IPS-15b (cell line): ENCODE measurements around the gene HUNK.
"Not testable (repeated sequence)": the region's sequence is repeated elsewhere in the genome, so short reads cannot be mapped to it uniquely, and the experiment has no call there.

Experiments used
- H3K27me3 ChIP-seq: one replicate; pipeline ENCODE4 v1.6.1; 2013; ENCODE audit warnings: low read length; ENCODE audit not compliant: control insufficient read depth, insufficient read depth
- H3K36me3 ChIP-seq: one replicate; pipeline ENCODE4 v1.6.1; 2013; ENCODE audit warnings: low read length; ENCODE audit not compliant: control insufficient read depth, insufficient read depth
- H3K4me1 ChIP-seq: one replicate; pipeline ENCODE4 v1.6.1; 2013; ENCODE audit warnings: mild to moderate bottlenecking, low read length; ENCODE audit not compliant: control insufficient read depth, insufficient read depth
- H3K4me3 ChIP-seq: one replicate; pipeline ENCODE4 v1.5.1; 2013; ENCODE audit warnings: low read depth, low read length
- H3K9ac ChIP-seq: one replicate; pipeline ENCODE4 v1.6.1; 2013; ENCODE audit warnings: low read depth, mild to moderate bottlenecking, low read length
- H3K9me3 ChIP-seq: one replicate; pipeline ENCODE4 v1.6.1; 2013; ENCODE audit warnings: mild to moderate bottlenecking, low read length; ENCODE audit not compliant: control insufficient read depth, insufficient read depth

HUNK gene

DNA sequence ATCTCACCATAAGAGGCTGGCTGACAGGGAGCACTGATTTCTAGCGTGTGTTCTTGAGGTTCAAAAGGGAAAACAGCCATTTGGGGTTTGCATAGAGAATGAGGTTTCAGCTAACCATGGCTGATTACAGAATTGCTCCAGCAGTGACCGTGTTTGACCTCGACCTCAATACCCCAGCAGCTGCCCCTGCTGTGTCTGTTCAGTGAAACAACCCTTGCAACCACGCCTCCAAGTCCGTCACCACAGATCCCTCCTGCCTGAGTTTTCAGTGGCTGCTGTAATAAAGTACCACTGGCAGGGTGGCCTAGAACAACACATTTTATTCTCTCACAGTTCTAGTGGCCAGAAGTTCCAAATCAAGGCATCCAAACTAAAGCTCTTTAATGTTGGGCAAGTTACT lies 147.7 kb downstream of the HUNK start:
- Histone ChIP-seq H3K4me3 (no peak overlapping the region), H3K9me3 (no peaks in the 10 kb centered on the region), H3K4me1 (no peaks in the 10 kb centered on the region), H3K27me3 (no peaks in the 10 kb centered on the region), H3K9ac (no peak overlapping the region), H3K36me3 (no peaks in the 10 kb centered on the region)

DNA sequence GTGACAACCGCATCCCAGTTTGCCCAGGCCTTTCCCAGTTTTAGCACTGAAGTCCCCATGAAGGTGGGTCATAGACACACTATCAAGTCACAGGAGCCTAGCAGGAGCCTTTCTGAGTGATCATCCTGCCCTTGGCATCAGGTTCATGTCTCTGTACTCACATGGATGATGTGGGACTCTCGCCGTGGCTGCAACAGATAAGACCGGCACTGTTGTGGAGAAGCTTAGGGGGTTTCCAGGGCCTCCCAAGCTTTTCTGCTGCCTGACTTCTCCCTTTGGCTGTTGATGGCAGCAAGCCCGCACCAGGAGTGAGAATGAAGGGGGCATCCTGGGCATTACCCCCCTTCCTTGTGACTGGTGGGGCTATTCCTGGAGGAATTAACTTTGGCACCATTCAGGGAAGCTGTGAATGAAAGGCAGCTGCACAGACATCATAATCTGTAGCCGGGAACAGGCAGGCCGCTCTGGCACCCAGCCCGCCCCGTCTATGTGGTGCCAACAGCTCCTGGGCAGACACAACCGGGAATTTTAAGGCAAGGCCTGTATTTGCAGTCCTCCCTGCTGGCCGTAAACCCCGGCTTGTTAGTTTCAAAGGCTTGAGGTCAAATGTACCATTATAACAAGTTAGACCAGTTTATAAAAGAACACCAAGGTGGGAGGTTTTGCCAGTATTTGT lies 148.6 kb downstream of the HUNK start:
- H3K4me1 ChIP-seq: no peaks in the 10 kb centered on the region
- H3K9me3 ChIP-seq: no peaks in the 10 kb centered on the region
- no peak overlapping the region for H3K4me3 ChIP-seq
- H3K36me3 ChIP-seq: no peaks in the 10 kb centered on the region
- no peaks in the 10 kb centered on the region for H3K27me3 ChIP-seq
- no peak overlapping the region for H3K9ac ChIP-seq

DNA sequence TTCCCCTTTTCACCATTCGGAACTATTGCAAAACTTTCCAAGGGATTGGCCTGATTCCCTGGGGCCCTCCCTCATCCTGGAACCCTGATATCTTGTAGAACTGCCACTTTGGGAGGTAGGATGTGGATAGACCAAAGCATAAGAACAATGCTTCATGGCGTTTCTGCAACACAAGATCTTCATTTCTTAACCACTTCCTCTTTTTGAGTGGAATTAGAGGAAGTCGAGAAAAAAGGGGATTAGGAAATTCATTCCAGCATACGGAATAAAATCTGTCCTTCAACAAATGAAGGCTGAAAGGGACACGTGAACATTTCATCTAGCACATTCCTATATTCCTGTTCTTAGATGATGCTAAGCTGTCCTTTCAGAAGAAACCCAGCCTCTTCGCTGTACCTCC lies 149.3 kb downstream of the HUNK start:
- Histone ChIP-seq H3K36me3 (no peaks in the 10 kb centered on the region), H3K27me3 (no peaks in the 10 kb centered on the region), H3K9ac (no peak overlapping the region), H3K9me3 (no peaks in the 10 kb centered on the region), H3K4me1 (no peaks in the 10 kb centered on the region), H3K4me3 (no peak overlapping the region)

DNA sequence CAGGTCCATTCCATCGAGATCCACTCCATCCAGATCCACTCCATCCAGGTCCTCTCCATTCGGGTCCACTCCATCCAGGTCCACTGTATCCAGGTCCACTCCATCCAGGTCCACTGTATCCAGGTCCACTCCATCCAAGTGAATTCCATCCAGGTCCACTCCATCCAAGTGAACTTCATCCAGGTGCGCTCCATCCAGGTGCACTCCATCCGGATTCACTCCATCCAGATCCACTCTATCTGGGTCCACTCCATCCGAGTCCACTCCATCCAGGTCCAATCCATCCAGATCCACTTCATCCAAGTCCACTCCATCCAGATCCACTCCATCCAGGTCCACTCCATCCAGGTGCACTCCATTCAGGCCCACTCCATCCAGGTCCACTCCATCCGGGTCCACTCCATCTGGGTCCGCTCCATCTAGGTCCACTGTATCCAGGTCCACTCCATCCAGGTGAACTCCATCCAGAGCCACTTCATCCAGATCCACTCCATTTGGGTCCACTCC lies 157.4 kb downstream of the HUNK start:
- Histone ChIP-seq H3K27me3 (no peaks in the 10 kb centered on the region), H3K9me3 (no peaks in the 10 kb centered on the region), H3K36me3 (no peaks in the 10 kb centered on the region), H3K9ac (no peak overlapping the region), H3K4me1 (no peaks in the 10 kb centered on the region), H3K4me3 (no peak overlapping the region)

DNA sequence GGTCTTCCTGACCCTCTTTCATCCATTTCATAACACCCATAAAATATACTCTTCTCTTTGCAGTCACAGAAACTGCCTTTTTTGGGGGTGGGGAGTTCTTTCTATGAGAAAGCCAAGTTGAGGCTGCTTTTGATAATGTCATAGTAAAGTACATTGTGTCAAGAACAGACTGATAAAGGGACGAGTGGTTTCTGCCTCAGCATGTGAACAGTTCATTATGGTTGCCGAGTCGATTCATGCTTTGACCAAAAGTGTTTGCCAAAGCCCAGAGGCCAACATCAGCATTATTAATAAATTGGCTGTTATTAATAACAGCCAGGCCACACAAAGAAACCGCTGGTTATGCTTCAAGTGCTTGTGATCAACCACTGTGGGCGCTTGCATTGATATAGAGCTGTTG lies 162.0 kb downstream of the HUNK start:
- Histone ChIP-seq H3K4me3 (no peak overlapping the region), H3K27me3 (no peaks in the 10 kb centered on the region), H3K4me1 (no peaks in the 10 kb centered on the region), H3K36me3 (no peaks in the 10 kb centered on the region), H3K9ac (no peak overlapping the region), H3K9me3 (no peaks in the 10 kb centered on the region)

DNA sequence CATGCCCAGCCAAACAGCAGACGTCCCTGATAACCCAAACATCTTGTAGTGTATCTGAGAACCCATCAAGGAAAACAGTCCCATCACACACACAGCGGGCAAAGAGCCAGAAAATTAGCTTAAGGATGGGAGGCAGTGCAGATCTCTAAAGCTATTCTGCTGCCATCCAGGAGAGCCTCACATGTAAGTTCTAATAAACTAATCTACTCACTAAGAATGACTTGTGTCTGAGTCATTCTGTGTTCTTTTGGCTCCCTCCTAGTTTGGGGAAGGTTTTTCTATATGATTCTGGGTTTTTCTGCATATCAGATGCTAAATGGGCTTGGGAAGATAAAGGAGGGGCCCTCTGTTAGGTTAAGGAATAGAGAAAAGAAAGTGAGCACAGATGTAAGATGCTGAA lies 162.8 kb downstream of the HUNK start:
- Histone ChIP-seq H3K27me3 (no peaks in the 10 kb centered on the region), H3K4me3 (no peak overlapping the region), H3K36me3 (no peaks in the 10 kb centered on the region), H3K9ac (no peak overlapping the region), H3K4me1 (no peaks in the 10 kb centered on the region), H3K9me3 (no peaks in the 10 kb centered on the region)

DNA sequence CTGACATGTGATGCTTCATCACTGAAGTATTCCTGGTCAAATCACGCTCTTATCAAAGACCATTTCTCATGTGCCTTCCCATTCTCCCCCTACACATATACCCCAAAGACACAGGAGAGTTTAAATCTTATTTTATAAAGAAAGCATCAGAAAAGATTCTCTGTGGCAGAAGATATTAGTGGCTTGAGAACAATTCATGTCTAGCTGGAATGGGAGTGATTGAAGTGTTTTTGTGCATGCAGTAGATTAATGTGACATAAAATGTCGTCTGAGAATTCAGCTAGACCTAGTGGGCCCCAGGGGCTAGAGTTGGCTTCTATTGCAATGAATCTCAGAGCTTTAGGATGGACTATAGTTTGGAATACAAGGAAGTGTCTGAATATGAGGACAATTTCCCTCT lies 163.9 kb downstream of the HUNK start:
- Histone ChIP-seq H3K36me3 (no peaks in the 10 kb centered on the region), H3K27me3 (no peaks in the 10 kb centered on the region), H3K9me3 (no peaks in the 10 kb centered on the region), H3K9ac (no peak overlapping the region), H3K4me3 (no peak overlapping the region), H3K4me1 (no peaks in the 10 kb centered on the region)

DNA sequence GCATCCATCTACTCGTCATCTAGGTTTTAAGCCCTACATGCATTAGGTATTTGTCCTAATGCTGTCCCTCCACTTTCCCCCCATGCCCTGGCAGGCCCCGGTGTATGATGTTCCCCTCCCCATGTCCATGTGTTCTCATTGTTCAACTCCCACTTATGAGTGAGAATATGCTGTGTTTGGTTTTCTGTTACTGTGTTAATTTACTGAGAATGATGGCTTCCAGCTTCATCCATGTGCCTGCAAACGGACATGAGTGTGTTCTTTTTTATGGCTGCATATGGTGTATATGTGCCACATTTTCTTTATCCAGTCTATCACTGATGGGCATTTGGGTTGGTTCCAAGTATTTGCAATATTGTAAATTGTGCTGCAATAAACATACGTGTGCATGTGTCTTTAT lies 165.9 kb downstream of the HUNK start:
- H3K9ac ChIP-seq, H3K36me3 ChIP-seq, H3K9me3 ChIP-seq, H3K4me1 ChIP-seq, H3K4me3 ChIP-seq, H3K27me3 ChIP-seq: not testable (repeated sequence)

DNA sequence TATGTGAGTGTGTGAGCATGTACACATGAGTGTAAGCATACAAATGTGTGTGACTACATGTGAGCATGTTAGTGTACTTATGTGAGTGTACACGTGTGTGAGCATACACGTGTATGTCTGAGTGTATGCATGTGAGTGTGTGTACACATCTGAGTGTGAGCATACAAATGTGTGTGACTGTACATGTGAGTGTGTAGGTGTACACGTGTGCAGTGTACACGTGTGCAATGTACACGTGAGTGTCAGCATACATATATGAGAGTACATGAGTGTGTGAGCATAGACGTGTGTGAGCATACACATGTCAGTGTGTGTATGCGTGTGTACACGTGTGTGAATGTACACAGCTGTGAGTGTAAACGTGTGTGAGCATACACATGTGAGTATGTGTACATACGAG lies 170.6 kb downstream of the HUNK start:
- Histone ChIP-seq H3K9me3 (no peaks in the 10 kb centered on the region), H3K36me3 (no peaks in the 10 kb centered on the region), H3K9ac (no peak overlapping the region), H3K4me1 (peaks cover 1% of the 10 kb centered on the region), H3K27me3 (no peaks in the 10 kb centered on the region), H3K4me3 (no peak overlapping the region)

DNA sequence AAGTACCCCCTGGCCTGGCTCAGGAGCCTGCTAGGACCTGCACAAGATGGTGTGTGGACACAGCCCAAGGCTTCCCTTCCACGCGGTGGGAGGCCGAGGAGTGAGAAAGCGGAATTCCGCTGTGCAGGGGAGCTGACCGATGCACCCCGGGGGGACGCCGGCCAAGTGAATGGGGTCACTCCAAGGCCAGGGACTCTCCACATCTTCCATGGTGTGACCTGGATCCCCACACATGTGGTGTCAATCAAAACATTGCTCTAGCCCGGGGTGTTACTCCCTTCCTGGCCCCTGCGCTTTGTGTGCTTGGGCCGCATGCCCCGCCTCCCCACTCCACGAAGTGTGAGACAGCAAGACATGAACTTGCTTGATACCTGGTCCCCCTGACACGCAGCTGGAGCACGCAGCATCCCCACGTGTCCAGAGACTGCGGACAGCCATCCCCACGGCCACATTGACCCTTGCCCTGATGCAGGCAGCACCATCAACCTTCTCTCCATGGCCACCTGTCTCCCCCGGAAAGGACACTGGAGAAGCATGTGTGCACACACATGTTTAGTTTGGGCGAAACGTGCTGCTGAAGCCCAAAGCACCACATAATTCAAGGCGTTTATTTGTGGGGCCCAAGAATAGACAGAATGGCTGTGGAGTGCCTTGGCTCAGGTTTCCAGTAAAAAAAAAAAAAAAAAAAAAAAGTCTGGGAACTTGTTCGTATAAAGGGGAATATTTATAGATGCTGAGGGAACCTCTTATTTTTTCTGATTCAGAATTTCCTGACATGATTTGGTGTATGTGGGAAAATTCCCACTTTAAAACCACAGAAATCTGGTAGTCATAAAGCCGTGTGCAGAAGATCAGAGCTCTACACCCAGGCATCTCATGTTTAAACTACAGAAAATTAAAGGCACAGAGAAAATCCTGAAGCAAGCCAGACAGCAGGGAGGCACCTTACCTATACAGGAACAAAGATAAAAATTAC lies 171.7 kb downstream of the HUNK start:
- H3K4me1 ChIP-seq: peaks cover 5% of the 10 kb centered on the region
- no peak overlapping the region for H3K9ac ChIP-seq
- no peaks in the 10 kb centered on the region for H3K9me3 ChIP-seq
- H3K36me3 ChIP-seq: no peaks in the 10 kb centered on the region
- H3K4me3 ChIP-seq: no peak overlapping the region
- no peaks in the 10 kb centered on the region for H3K27me3 ChIP-seq

DNA sequence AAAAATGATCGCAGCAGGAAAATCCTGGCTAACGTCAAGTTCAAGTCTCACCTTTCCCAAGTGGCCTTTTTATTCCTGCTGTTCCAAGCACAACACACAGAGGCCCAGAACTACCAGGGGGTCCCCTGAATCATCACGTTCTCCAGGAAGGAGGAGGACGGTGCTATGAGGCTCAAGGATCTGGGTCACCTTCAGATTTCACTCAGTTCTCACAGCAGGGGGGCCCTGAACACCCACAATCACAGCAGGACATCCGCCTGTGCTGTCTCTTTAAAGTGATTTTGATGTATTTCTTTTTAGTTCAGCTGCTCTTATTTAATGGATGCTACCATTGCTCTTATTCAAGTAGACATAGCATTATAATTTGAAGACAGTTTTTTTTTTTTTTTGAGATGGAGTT lies 173.4 kb downstream of the HUNK start:
- Histone ChIP-seq H3K36me3 (no peaks in the 10 kb centered on the region), H3K4me1 (peaks cover 5% of the 10 kb centered on the region), H3K9ac (no peak overlapping the region), H3K27me3 (no peaks in the 10 kb centered on the region), H3K4me3 (no peak overlapping the region), H3K9me3 (no peaks in the 10 kb centered on the region)

DNA sequence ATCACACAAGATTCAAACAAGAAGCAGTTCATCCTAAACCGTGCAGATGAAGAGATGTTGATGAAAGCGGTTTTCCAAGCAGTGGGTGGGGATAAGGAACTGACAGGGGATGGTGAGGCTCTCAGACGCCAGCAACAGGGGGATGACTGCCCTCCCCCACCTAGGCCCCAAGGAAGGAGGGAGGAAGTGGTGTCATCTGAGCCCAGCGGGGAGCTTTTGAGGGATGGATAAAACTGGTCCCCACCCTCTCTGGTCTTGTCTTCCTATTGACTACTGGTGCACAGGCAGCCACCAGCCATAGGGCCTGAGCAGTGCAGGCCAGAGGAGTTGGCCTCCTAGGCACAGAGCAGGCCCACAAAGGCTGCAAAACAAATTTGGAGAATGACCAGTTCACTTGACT lies 175.5 kb downstream of the HUNK start:
- Histone ChIP-seq H3K4me1 (peaks cover 5% of the 10 kb centered on the region), H3K9me3 (no peaks in the 10 kb centered on the region), H3K36me3 (no peaks in the 10 kb centered on the region), H3K27me3 (no peaks in the 10 kb centered on the region), H3K4me3 (no peak overlapping the region), H3K9ac (no peak overlapping the region)
